Neural cell (in vitro differentiated cells): ENCODE measurements around the gene UBL4B. TPM values are rescaled to one million over a fixed set of nuclear protein-coding genes. Genes with fewer than 3 reads are reported as not detected.

Source experiments
- polyA plus RNA-seq: library from polyadenylated mRNA; depleted of rRNA; stranded (reverse); fragments of >200 nt; gene quantifications from 2 replicates; pipeline ENCODE4 v1.2.3, GENCODE V29; 2014

The UBL4B gene
- polyA plus RNA-seq, 1 donor from 2014 or later = not detected

Other genes with a start within 250 kb of the UBL4B start
- gene CSF1, start 201.6 kb upstream of the UBL4B start, polyA plus RNA-seq = 0.08 and 0.30 TPM in 2 replicates
- gene AHCYL1, start 127.7 kb upstream of the UBL4B start, polyA plus RNA-seq = 44.8 and 48.7 TPM in 2 replicates
- gene STRIP1, start 77.8 kb upstream of the UBL4B start, polyA plus RNA-seq = 178 and 197 TPM in 2 replicates
- gene ALX3, start 41.8 kb upstream of the UBL4B start, polyA plus RNA-seq = not detected in 2 replicates
- gene SLC6A17, start 38.1 kb downstream of the UBL4B start, polyA plus RNA-seq = 3.5 TPM in 2 replicates
- gene KCNC4, start 97.9 kb downstream of the UBL4B start, polyA plus RNA-seq = 0.52 and 0.57 TPM in 2 replicates
- gene RBM15, start 226.9 kb downstream of the UBL4B start, polyA plus RNA-seq = 8.1 and 9.0 TPM in 2 replicates